H1 (cell line): Measurements from ENCODE around the gene SPAG5. TPM values are rescaled to one million over a fixed set of nuclear protein-coding genes. Genes with fewer than 3 reads are reported as not detected.

Experiments
- CTCF ChIA-PET: fragments of 300-600 bp; sonication (Branson Sonifier 250); formaldehyde crosslinking; loops from one replicate; lab custom pipeline; 2021; ENCODE audit not compliant: partially characterized antibody; lab: Charles Lee
- POLR2A ChIA-PET: fragments of 300-600 bp; sonication (Branson Sonifier 250); formaldehyde crosslinking; loops from one replicate; lab custom pipeline; 2021; ENCODE audit warnings: inconsistent platforms; ENCODE audit not compliant: partially characterized antibody; lab: Charles Lee
- DNase-seq, 2 experiments: peaks; one replicate each; pipeline versions ENCODE4 v3.0.0 to v3.0.0-alpha.2; 2010 to 2022; ENCODE audit warnings: low spot score in 2 of 2, low read depth in 1 of 2, mixed read lengths in 1 of 2
- FAIRE-seq: peaks from 2 replicates; lab custom pipeline; 2011; peaks lifted over from hg19 to GRCh38; lab: Jason Lieb, UNC
- H2AFZ ChIP-seq: 2 replicates; pipeline ENCODE4 v1.8.1; 2012; ENCODE audit warnings: low read length, inconsistent platforms
- H2AK5ac ChIP-seq: 2 replicates; pipeline ENCODE4 v1.6.1; 2013; ENCODE audit warnings: low read depth, low read length
- H2BK120ac ChIP-seq: replicated peaks from 2 replicates; pipeline ENCODE3; 2013; ENCODE audit warnings: low read depth, low read length, inconsistent platforms
- H2BK12ac ChIP-seq: 2 replicates; pipeline ENCODE4 v1.6.1; 2013; ENCODE audit warnings: low read depth, low read length
- H2BK15ac ChIP-seq: 2 replicates; pipeline ENCODE4 v1.6.1; 2013; ENCODE audit warnings: low read length
- H2BK20ac ChIP-seq: 2 replicates; pipeline ENCODE4 v1.6.1; 2013; ENCODE audit warnings: low read length
- H2BK5ac ChIP-seq: 2 replicates; pipeline ENCODE4 v1.6.1; 2013; ENCODE audit warnings: low read depth, low read length
- H3K14ac ChIP-seq: 2 replicates; pipeline ENCODE4 v1.6.1; 2013; ENCODE audit warnings: inconsistent platforms; ENCODE audit not compliant: insufficient read length
- H3K18ac ChIP-seq: 2 replicates; pipeline ENCODE4 v1.6.1; 2013; ENCODE audit warnings: low read length; ENCODE audit errors: extremely low read depth
- H3K23ac ChIP-seq: 2 replicates; pipeline ENCODE4 v1.6.1; 2013; ENCODE audit warnings: inconsistent platforms; ENCODE audit not compliant: insufficient read length
- H3K23me2 ChIP-seq: 2 replicates; pipeline ENCODE4 v1.6.1; 2013; ENCODE audit warnings: low read depth, low read length
- H3K27ac ChIP-seq: 2 replicates; pipeline ENCODE4 v1.6.1; 2011; ENCODE audit warnings: low read depth, low read length, inconsistent platforms
- H3K27me3 ChIP-seq, 4 experiments: replicated peaks in 1 of 4; 1 replicate in 1 of 4; 2 replicates in 3 of 4; pipeline versions ENCODE4 v1.6.1 to v1.8.1; 2011 to 2013; ENCODE audit warnings: low read length in 3 of 4, mild to moderate bottlenecking in 3 of 4, inconsistent platforms in 2 of 4, mixed read lengths in 2 of 4, moderate library complexity in 1 of 4; ENCODE audit not compliant: control insufficient read depth in 3 of 4, insufficient read depth in 3 of 4; ENCODE audit errors: extremely low read depth in 1 of 4
- H3K36me3 ChIP-seq, 4 experiments: 2 replicates each; pipeline versions ENCODE4 v1.6.1 to v1.8.1; 2011 to 2013; ENCODE audit warnings: mild to moderate bottlenecking in 4 of 4, low read length in 3 of 4, moderate library complexity in 2 of 4, control low read depth in 1 of 4, inconsistent platforms in 1 of 4; ENCODE audit not compliant: insufficient read depth in 4 of 4, control insufficient read depth in 2 of 4
- H3K4ac ChIP-seq: replicated peaks from 2 replicates; pipeline ENCODE3; 2013; ENCODE audit warnings: low read length, low read depth, mixed read lengths, inconsistent platforms; ENCODE audit not compliant: insufficient read length
- H3K4me1 ChIP-seq, 4 experiments: replicated peaks in 1 of 4; 1 replicate in 1 of 4; 2 replicates in 3 of 4; pipeline versions ENCODE4 v1.6.1 to v1.8.1; 2011 to 2013; ENCODE audit warnings: low read length in 3 of 4, inconsistent platforms in 2 of 4, mixed read lengths in 1 of 4; ENCODE audit not compliant: insufficient read depth in 4 of 4, control insufficient read depth in 3 of 4
- H3K4me2 ChIP-seq, 2 experiments: 2 replicates each; pipeline versions ENCODE4 v1.6.1 to v1.8.1; 2011 to 2013; ENCODE audit warnings: low read depth in 2 of 2, low read length in 2 of 2, control low read depth in 1 of 2, inconsistent platforms in 1 of 2, mild to moderate bottlenecking in 1 of 2; ENCODE audit not compliant: insufficient read depth in 1 of 2
- H3K4me3 ChIP-seq, 4 experiments: fragments of 200-600, 300-600 bp in 1 of 4; sonication (generic), shearing (Covaris generic), sonication (Bioruptor Twin) in 1 of 4; 2 replicates each; pipeline versions ENCODE4 v1.5.1 to v1.8.1; 2011 to 2016; ENCODE audit warnings: low read length in 4 of 4, low read depth in 3 of 4, control low read depth in 2 of 4, inconsistent platforms in 2 of 4, mild to moderate bottlenecking in 2 of 4, mixed read lengths in 1 of 4, moderate library complexity in 1 of 4; ENCODE audit not compliant: insufficient read depth in 2 of 4; ENCODE audit errors: extremely low read depth in 1 of 4
- H3K56ac ChIP-seq: replicated peaks from 2 replicates; pipeline ENCODE3; 2013; ENCODE audit warnings: low read depth, mild to moderate bottlenecking, mixed read lengths, low read length, inconsistent platforms; ENCODE audit not compliant: insufficient read length
- H3K79me1 ChIP-seq: 2 replicates; pipeline ENCODE4 v1.6.1; 2013; ENCODE audit warnings: low read depth, low read length, control low read depth
- H3K79me2 ChIP-seq, 2 experiments: 2 replicates each; pipeline versions ENCODE4 v1.6.1 to v1.8.1; 2012 to 2013; ENCODE audit warnings: low read length in 2 of 2, mild to moderate bottlenecking in 2 of 2, inconsistent platforms in 1 of 2; ENCODE audit not compliant: insufficient read depth in 2 of 2, control insufficient read depth in 1 of 2
- H3K9ac ChIP-seq, 4 experiments: replicated peaks in 1 of 4; 1 replicate in 1 of 4; 2 replicates in 3 of 4; pipeline versions ENCODE4 v1.6.1 to v1.8.1; 2011 to 2013; ENCODE audit warnings: low read depth in 3 of 4, low read length in 3 of 4, control low read depth in 2 of 4, mild to moderate bottlenecking in 2 of 4, moderate library complexity in 2 of 4, inconsistent platforms in 1 of 4; ENCODE audit errors: extremely low read depth in 1 of 4
- H3K9me3 ChIP-seq, 2 experiments: 2 replicates each; pipeline versions ENCODE4 v1.6.1 to v1.8.1; 2012 to 2013; ENCODE audit warnings: mild to moderate bottlenecking in 2 of 2, moderate library complexity in 2 of 2, control low read depth in 1 of 2, inconsistent platforms in 1 of 2, low read depth in 1 of 2, low read length in 1 of 2, mixed read lengths in 1 of 2; ENCODE audit not compliant: insufficient read depth in 2 of 2
- H4K20me1 ChIP-seq, 2 experiments: replicated peaks in 1 of 2; 2 replicates each; pipeline versions ENCODE3 to v1.8.1; 2011 to 2013; ENCODE audit warnings: inconsistent platforms in 2 of 2, low read length in 2 of 2, mild to moderate bottlenecking in 1 of 2; ENCODE audit not compliant: insufficient read depth in 2 of 2, control insufficient read depth in 1 of 2
- H4K5ac ChIP-seq: 2 replicates; pipeline ENCODE4 v1.6.1; 2013; ENCODE audit warnings: low read length, low read depth, mixed read lengths, inconsistent platforms; ENCODE audit not compliant: insufficient read length
- H4K8ac ChIP-seq: 2 replicates; pipeline ENCODE4 v1.8.0; 2013; ENCODE audit warnings: mild to moderate bottlenecking, moderate library complexity, low read length, inconsistent platforms; ENCODE audit not compliant: insufficient read depth; ENCODE audit errors: extremely low read depth
- H4K91ac ChIP-seq: replicated peaks from 2 replicates; pipeline ENCODE3; 2013; ENCODE audit warnings: low read length, mixed read lengths, inconsistent platforms; ENCODE audit not compliant: insufficient read length
- BCL11A ChIP-seq, 2 experiments: IDR thresholded peaks; one replicate each; pipeline ENCODE4 v1.6.1; 2011; ENCODE audit warnings: low read depth in 2 of 2, low read length in 2 of 2, mild to moderate bottlenecking in 2 of 2
- CBX8 ChIP-seq: fragments of 300-800, 300-1000 bp; sonication (generic); IDR thresholded peaks from 2 replicates; pipeline ENCODE4 v1.7.1; 2016; ENCODE audit warnings: low read depth, low read length, borderline replicate concordance
- CHD2 ChIP-seq: IDR thresholded peaks from 2 replicates; pipeline ENCODE4 v1.6.1; 2012; ENCODE audit warnings: low read length, improper control_type of control experiment
- EGR1 ChIP-seq: IDR thresholded peaks from 2 replicates; pipeline ENCODE4 v1.6.1; 2011; ENCODE audit warnings: low read depth, low read length, borderline replicate concordance
- HDAC6 ChIP-seq: IDR thresholded peaks from one replicate; pipeline ENCODE4 v1.7.1; 2012; ENCODE audit warnings: low read depth, mild to moderate bottlenecking, inconsistent platforms, low read length, moderate library complexity
- JUN ChIP-seq: IDR thresholded peaks from 2 replicates; pipeline ENCODE4 v1.6.1; 2011; ENCODE audit warnings: low read depth, mild to moderate bottlenecking, improper control_type of control experiment, low read length
- KDM5A ChIP-seq: fragments of 200-600 bp; IDR thresholded peaks from 2 replicates; pipeline ENCODE4 v1.7.1; 2012; ENCODE audit warnings: mild to moderate bottlenecking, low read length, inconsistent platforms, mixed read lengths
- SIN3A ChIP-seq, 2 experiments: IDR thresholded peaks in 1 of 2; conservative IDR thresholded peaks in 1 of 2; 2 replicates each; pipeline ENCODE4 v1.6.1; 2011 to 2012; ENCODE audit warnings: low read length in 2 of 2, improper control_type of control experiment in 1 of 2, low read depth in 1 of 2, mild to moderate bottlenecking in 1 of 2
- SIX5 ChIP-seq: IDR thresholded peaks from 2 replicates; pipeline ENCODE4 v1.6.1; 2011; ENCODE audit warnings: mild to moderate bottlenecking, low read depth, low read length
- TAF7 ChIP-seq: optimal IDR thresholded peaks from 2 replicates; pipeline ENCODE3; 2011; ENCODE audit warnings: low read depth, mild to moderate bottlenecking, inconsistent platforms, low read length, moderate library complexity, borderline replicate concordance
- TCF12 ChIP-seq: IDR thresholded peaks from 2 replicates; pipeline ENCODE4 v1.6.1; 2011; ENCODE audit warnings: low read depth, mild to moderate bottlenecking, low read length
- WGBS, 2 experiments: shearing (Covaris generic) in 1 of 2; methylation state at CpG; one replicate each; pipeline versions ENCODE4 v1.1.6 to v1.1.7; 2013 to 2015; ENCODE audit warnings: low lambda C conversion rate in 2 of 2, mixed read lengths in 2 of 2, inconsistent platforms in 1 of 2, low coverage in 1 of 2, missing lambda C conversion rate in 1 of 2; ENCODE audit not compliant: insufficient replicate concordance in 2 of 2, insufficient coverage in 1 of 2, insufficient read length in 1 of 2; ENCODE audit errors: extremely low coverage in 1 of 2, missing lambda C conversion rate in 1 of 2; 5-methylcytosine and 5-hydroxymethylcytosine counted together
- polyA plus RNA-seq, 7 experiments: library from polyadenylated mRNA; depleted of rRNA in 3 of 7; stranded (reverse) in 5 of 7; unstranded in 2 of 7; fragments of >200 nt in 5 of 7; fragments of 200-250 nt in 2 of 7; gene quantifications; 1 replicate in 5 of 7; 2 replicates in 1 of 7; 4 replicates in 1 of 7; pipeline versions ENCODE4 v1.2.1 to v1.2.3, GENCODE V29; 2011 to 2013; ENCODE audit warnings: missing spikeins in 2 of 7, mixed read lengths in 2 of 7
- total RNA-seq: library from RNA; stranded (reverse); fragmentation: NEBNext Ultra II Directional; extraction: Animal tissue kit (Norgen Biotek cat#: 25700); gene quantifications from 2 replicates; pipeline ENCODE4 v1.2.1, GENCODE V29; 2021
- TF ChIP-seq, protein P1 (sequence below), 3 experiments: IDR thresholded peaks; 1 replicate in 2 of 3; 2 replicates in 1 of 3; pipeline versions ENCODE4 v1.5.1 to v1.6.1; 2011; ENCODE audit warnings: low read length in 3 of 3, mild to moderate bottlenecking in 3 of 3, inconsistent platforms in 2 of 3, low read depth in 1 of 3, moderate library complexity in 1 of 3; ENCODE audit not compliant: insufficient read depth in 1 of 3; ENCODE audit errors: control extremely low read depth in 1 of 3

Gene SPAG5
- total and polyA plus RNA-seq, 2 of the 8 experiments (the other 6 are each of a cell fraction or from before 2014, with no cell fraction given) = 57.1 to 129 TPM

DNA sequence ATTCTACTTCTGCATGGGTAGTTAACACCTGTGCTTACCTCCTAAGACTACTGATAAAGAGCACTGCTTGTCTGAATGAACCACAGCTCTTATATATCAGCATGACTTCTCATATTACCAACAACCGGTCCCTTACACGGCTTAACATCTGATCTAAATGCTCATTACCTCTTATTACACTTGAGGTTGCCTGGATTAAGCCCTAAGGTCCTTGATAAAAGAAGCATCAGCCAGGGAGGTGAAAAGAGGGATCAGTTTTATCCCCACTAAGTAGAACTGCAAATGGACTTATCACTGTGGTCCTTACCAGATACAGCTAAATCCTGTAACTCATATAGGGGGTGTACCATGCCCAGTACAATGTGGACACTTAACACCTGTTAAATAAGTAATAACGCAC, 23.4 kb upstream of the SPAG5 start:
- DNase-seq = no peak
- Histone ChIP-seq H2BK120ac (no peak overlapping the region), H3K18ac (no peak overlapping the region), H2BK5ac (no peak overlapping the region), H4K91ac (no peak overlapping the region), H3K9me3 (no peaks in the 10 kb centered on the region), H3K14ac (no peak overlapping the region), H3K27me3 (no peaks in the 10 kb centered on the region), H2BK12ac (no peak overlapping the region), H3K9ac (no peak overlapping the region), H3K56ac (no peak overlapping the region), H2BK20ac (no peak overlapping the region), H2AK5ac (no peak overlapping the region), H3K23ac (no peak overlapping the region), H3K4me3 (no peak overlapping the region), H3K79me2 (no peaks in the 10 kb centered on the region), H2BK15ac (no peak overlapping the region), H2AFZ (no peak overlapping the region), H3K4ac (no peak overlapping the region), H4K5ac (no peak overlapping the region), H3K79me1 (0 out of 2 replicates have a peak, but pooled peaks cover 2% of the 10 kb centered on the region), H3K23me2 (peaks cover 2% of the 10 kb centered on the region; the same call in 1 of the 2 replicates), H4K8ac (no peak overlapping the region), H3K27ac (no peak overlapping the region), H3K36me3 (peaks cover 52 to 84% (median 68%) of the 10 kb centered on the region in 4 experiments), H3K4me2 (no peak overlapping the region), H4K20me1 (peaks cover 2 to 6% of the 10 kb centered on the region in 2 experiments), H3K4me1 (no peaks in the 10 kb centered on the region)
- WGBS, 2 experiments = 90% methylated on average over 3 of the region's 3 CpGs; no CpG with 5 or more reads in 1 of the 2 experiments
- FAIRE-seq = no peak
- ChIA-PET CTCF (interaction anchor here (1.0 to 3.6 kb wide), 5 partner anchors 10 to 33 kb away, joined by 3 to 21 read pairs (median 4); partner anchors contain the start of genes BLTP2 and RSKR), POLR2A (interaction anchor here (0.6 to 14.8 kb wide), 7 partner anchors 10 to 80 kb away, joined by 3 to 163 read pairs (median 5); partner anchors contain the start of gene PIGS)
- TF ChIP-seq CHD2 (no peak), TAF7 (no peak), HDAC6 (no peak), SIX5 (no peak), BCL11A (IDR thresholded peaks at IDR 0.05; ENCODE audit: low read depth in 2 of 2, low read length in 2 of 2) (no peak), CBX8 (no peak), EGR1 (no peak), SIN3A (conservative IDR thresholded peaks at IDR 0.05 in 1 of 2, IDR thresholded peaks at IDR 0.05 in 1 of 2; ENCODE audit: low read depth in 1 of 2, low read length in 2 of 2) (no peak), KDM5A (no peak), TCF12 (no peak), JUN (no peak)
- TF ChIP-seq, protein P1, sequence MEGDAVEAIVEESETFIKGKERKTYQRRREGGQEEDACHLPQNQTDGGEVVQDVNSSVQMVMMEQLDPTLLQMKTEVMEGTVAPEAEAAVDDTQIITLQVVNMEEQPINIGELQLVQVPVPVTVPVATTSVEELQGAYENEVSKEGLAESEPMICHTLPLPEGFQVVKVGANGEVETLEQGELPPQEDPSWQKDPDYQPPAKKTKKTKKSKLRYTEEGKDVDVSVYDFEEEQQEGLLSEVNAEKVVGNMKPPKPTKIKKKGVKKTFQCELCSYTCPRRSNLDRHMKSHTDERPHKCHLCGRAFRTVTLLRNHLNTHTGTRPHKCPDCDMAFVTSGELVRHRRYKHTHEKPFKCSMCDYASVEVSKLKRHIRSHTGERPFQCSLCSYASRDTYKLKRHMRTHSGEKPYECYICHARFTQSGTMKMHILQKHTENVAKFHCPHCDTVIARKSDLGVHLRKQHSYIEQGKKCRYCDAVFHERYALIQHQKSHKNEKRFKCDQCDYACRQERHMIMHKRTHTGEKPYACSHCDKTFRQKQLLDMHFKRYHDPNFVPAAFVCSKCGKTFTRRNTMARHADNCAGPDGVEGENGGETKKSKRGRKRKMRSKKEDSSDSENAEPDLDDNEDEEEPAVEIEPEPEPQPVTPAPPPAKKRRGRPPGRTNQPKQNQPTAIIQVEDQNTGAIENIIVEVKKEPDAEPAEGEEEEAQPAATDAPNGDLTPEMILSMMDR (IDR thresholded peaks at IDR 0.05; ENCODE audit: control extremely low read depth in 1 of 3, insufficient read depth in 1 of 3, low read depth in 1 of 3, low read length in 3 of 3) = no peak
